ENCODE results near the gene PAFAH1B1. TPM values are rescaled to one million over a fixed set of nuclear protein-coding genes. Genes with fewer than 3 reads are reported as not detected.

Gene PAFAH1B1
- total and polyA plus RNA-seq, 10 of the 15 experiments (the other 5 are each of a cell fraction or from before 2014, with no cell fraction given), result 28.9 to 107 (median 49.1) TPM

DNA sequence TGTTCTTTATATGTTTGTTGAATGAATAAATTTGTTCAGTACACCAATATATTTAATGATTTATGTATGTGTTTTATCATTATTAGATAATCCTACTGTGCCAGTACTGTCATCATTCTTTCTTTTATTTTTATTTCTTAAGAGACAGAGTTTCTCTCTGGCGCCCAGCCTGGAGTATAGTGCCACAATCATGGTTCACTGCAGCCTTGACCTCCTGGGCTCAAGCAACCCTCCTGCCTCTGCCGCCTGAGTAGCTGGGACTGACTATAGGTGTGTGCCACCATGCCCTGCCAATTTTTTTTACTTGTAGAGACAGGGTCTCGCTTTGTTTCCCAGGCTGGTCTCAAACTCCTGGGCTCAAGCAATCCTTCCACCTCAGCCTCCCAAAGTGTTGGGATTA, 41.8 kb downstream of the PAFAH1B1 start:
- Histone ChIP-seq H3K4me2 (ENCODE audit: control insufficient read depth, insufficient read depth) (no peak overlapping the region), H3K4me1 (ENCODE audit: control insufficient read depth, insufficient read depth, low read length) (0 out of 2 replicates have a peak, but pooled peaks cover 6% of the 10 kb centered on the region), H3K27me3 (replicated peaks in 1 of 2; ENCODE audit: control insufficient read depth in 2 of 2, insufficient read depth in 2 of 2, low read length in 1 of 2) (no peaks in the 10 kb centered on the region), H3K79me2 (ENCODE audit: control insufficient read depth, insufficient read depth, low read length) (peaks cover 66% of the 10 kb centered on the region), H3K9me3 (replicated peaks; ENCODE audit: control insufficient read depth, insufficient read depth, low read length) (no peaks in the 10 kb centered on the region; the same call in 2 of the 3 replicates), H3K36me3 (ENCODE audit: control insufficient read depth in 2 of 2, insufficient read depth in 2 of 2, low read length in 1 of 2) (peaks cover 4 to 28% of the 10 kb centered on the region in 2 experiments; a peak in 3 of 4 replicates), H3K4me3 (no peak overlapping the region), H2AFZ (ENCODE audit: control insufficient read depth, low read depth, low read length) (no peak overlapping the region), H3K27ac (ENCODE audit: control insufficient read depth, insufficient read depth) (no peak overlapping the region), H3K9ac (ENCODE audit: control insufficient read depth, insufficient read depth, low read length) (no peak overlapping the region), H4K20me1 (ENCODE audit: control insufficient read depth, insufficient read depth) (no peaks in the 10 kb centered on the region)
- TF ChIP-seq, protein P1, sequence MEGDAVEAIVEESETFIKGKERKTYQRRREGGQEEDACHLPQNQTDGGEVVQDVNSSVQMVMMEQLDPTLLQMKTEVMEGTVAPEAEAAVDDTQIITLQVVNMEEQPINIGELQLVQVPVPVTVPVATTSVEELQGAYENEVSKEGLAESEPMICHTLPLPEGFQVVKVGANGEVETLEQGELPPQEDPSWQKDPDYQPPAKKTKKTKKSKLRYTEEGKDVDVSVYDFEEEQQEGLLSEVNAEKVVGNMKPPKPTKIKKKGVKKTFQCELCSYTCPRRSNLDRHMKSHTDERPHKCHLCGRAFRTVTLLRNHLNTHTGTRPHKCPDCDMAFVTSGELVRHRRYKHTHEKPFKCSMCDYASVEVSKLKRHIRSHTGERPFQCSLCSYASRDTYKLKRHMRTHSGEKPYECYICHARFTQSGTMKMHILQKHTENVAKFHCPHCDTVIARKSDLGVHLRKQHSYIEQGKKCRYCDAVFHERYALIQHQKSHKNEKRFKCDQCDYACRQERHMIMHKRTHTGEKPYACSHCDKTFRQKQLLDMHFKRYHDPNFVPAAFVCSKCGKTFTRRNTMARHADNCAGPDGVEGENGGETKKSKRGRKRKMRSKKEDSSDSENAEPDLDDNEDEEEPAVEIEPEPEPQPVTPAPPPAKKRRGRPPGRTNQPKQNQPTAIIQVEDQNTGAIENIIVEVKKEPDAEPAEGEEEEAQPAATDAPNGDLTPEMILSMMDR (IDR thresholded peaks at IDR 0.05 in 2 of 3, conservative IDR thresholded peaks at IDR 0.05 in 1 of 3; ENCODE audit: control insufficient read depth in 2 of 3, extremely low read depth in 1 of 3, insufficient read depth in 1 of 3, low read depth in 3 of 3, low read length in 3 of 3), result no peak
- intact Hi-C loops (cut with micrococcal nuclease; ENCODE audit: unreplicated experiment) (no loop called here), in situ Hi-C loops (cut with MboI) (no loop called here)
- WGBS (ENCODE audit: insufficient coverage, insufficient replicate concordance, low lambda C conversion rate, missing lambda C conversion rate), result 75% methylated on average over 3 of the region's 3 CpGs
- FAIRE-seq, result no peak
- RAD21 ChIA-PET (ENCODE audit: unreplicated experiment), result no interaction called here
- CTCF ChIA-PET, result interaction anchor here (1.6 kb wide), 1 partner anchor 219 kb away, joined by 4 read pairs; no protein-coding TSS in a partner anchor
- BruUV-seq (replicated peaks), result no TSS peak
- POLR2A ChIA-PET, result no interaction called here
- SMC1A ChIA-PET (ENCODE audit: uncharacterized antibody, unreplicated experiment), result interaction anchor here (0.8 kb wide), 1 partner anchor 21 kb away, joined by 3 read pairs; no protein-coding TSS in a partner anchor
- ATAC-seq, result no peak
- DNase-seq (ENCODE audit: low read depth, low spot score), result no peak

DNA sequence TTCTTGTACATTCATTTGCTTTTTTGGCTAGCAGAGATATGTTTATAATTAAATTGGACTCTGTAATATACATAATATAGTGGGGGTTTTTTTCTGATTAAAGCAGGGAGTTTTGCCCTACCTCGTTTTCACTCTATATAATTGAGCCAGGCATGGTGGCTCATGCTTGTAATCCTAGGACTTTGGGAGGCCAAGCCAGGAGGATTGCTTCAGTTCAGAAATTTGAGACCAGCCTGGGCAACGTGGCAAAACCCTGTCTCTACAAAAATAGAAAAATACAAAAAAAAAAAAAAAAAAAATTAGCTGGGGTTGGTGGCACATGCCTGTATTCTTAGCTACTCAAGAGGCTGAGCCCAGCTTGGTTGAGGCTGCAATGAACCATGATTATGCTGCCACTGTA, 42.2 kb downstream of the PAFAH1B1 start:
- WGBS (ENCODE audit: insufficient coverage, insufficient replicate concordance, low lambda C conversion rate, missing lambda C conversion rate), result 19% methylated on average over 2 of the region's 2 CpGs
- no peak overlapping the region for H3K4me3 ChIP-seq
- H2AFZ ChIP-seq (ENCODE audit: control insufficient read depth, low read depth, low read length), result no peak overlapping the region
- H3K4me2 ChIP-seq (ENCODE audit: control insufficient read depth, insufficient read depth), result no peak overlapping the region
- intact Hi-C loops (cut with micrococcal nuclease; ENCODE audit: unreplicated experiment) (no loop called here), in situ Hi-C loops (cut with MboI) (no loop called here)
- H3K36me3 ChIP-seq (ENCODE audit: control insufficient read depth in 2 of 2, insufficient read depth in 2 of 2, low read length in 1 of 2), result peaks cover 4 to 28% of the 10 kb centered on the region in 2 experiments
- FAIRE-seq (no peak), ATAC-seq (no peak), DNase-seq (ENCODE audit: low read depth, low spot score) (no peak)
- H3K9me3 ChIP-seq (replicated peaks; ENCODE audit: control insufficient read depth, insufficient read depth, low read length), result no peaks in the 10 kb centered on the region; the same call in 2 of the 3 replicates
- RAD21 ChIA-PET (ENCODE audit: unreplicated experiment), result interaction anchor here (0.9 kb wide), 1 partner anchor 43 kb away, joined by 3 read pairs; no protein-coding TSS in a partner anchor
- no peaks in the 10 kb centered on the region for H3K27me3 ChIP-seq (replicated peaks in 1 of 2; ENCODE audit: control insufficient read depth in 2 of 2, insufficient read depth in 2 of 2, low read length in 1 of 2)
- H3K27ac ChIP-seq (ENCODE audit: control insufficient read depth, insufficient read depth), result no peak overlapping the region
- H4K20me1 ChIP-seq (ENCODE audit: control insufficient read depth, insufficient read depth), result no peaks in the 10 kb centered on the region
- POLR2A ChIA-PET, result no interaction called here
- peaks cover 62% of the 10 kb centered on the region for H3K79me2 ChIP-seq (ENCODE audit: control insufficient read depth, insufficient read depth, low read length)
- TF ChIP-seq BHLHE40 (IDR thresholded peaks at IDR 0.05; ENCODE audit: borderline replicate concordance in 1 of 2, low read depth in 2 of 2, low read length in 1 of 2) (no peak), POU2F2 (IDR thresholded peaks at IDR 0.05; ENCODE audit: borderline replicate concordance, low read depth, low read length) (no peak), NFYB (IDR thresholded peaks at IDR 0.05; ENCODE audit: insufficient read depth, low read depth, low read length) (no peak), IKZF1 (conservative IDR thresholded peaks at IDR 0.05) (no peak)
- TF ChIP-seq, protein P2, sequence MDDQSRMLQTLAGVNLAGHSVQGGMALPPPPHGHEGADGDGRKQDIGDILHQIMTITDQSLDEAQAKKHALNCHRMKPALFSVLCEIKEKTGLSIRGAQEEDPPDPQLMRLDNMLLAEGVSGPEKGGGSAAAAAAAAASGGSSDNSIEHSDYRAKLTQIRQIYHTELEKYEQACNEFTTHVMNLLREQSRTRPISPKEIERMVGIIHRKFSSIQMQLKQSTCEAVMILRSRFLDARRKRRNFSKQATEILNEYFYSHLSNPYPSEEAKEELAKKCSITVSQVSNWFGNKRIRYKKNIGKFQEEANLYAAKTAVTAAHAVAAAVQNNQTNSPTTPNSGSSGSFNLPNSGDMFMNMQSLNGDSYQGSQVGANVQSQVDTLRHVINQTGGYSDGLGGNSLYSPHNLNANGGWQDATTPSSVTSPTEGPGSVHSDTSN (IDR thresholded peaks at IDR 0.05; ENCODE audit: insufficient replicate concordance, low read depth, low read length), result no peak
- TF ChIP-seq, protein P3, sequence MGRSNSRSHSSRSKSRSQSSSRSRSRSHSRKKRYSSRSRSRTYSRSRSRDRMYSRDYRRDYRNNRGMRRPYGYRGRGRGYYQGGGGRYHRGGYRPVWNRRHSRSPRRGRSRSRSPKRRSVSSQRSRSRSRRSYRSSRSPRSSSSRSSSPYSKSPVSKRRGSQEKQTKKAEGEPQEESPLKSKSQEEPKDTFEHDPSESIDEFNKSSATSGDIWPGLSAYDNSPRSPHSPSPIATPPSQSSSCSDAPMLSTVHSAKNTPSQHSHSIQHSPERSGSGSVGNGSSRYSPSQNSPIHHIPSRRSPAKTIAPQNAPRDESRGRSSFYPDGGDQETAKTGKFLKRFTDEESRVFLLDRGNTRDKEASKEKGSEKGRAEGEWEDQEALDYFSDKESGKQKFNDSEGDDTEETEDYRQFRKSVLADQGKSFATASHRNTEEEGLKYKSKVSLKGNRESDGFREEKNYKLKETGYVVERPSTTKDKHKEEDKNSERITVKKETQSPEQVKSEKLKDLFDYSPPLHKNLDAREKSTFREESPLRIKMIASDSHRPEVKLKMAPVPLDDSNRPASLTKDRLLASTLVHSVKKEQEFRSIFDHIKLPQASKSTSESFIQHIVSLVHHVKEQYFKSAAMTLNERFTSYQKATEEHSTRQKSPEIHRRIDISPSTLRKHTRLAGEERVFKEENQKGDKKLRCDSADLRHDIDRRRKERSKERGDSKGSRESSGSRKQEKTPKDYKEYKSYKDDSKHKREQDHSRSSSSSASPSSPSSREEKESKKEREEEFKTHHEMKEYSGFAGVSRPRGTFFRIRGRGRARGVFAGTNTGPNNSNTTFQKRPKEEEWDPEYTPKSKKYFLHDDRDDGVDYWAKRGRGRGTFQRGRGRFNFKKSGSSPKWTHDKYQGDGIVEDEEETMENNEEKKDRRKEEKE (IDR thresholded peaks at IDR 0.05), result no peak
- 0 out of 2 replicates have a peak, but pooled peaks cover 6% of the 10 kb centered on the region for H3K4me1 ChIP-seq (ENCODE audit: control insufficient read depth, insufficient read depth, low read length)
- CTCF ChIA-PET, result interaction anchor here (1.6 kb wide), 1 partner anchor 220 kb away, joined by 4 read pairs; no protein-coding TSS in a partner anchor
- BruUV-seq (replicated peaks), result no TSS peak
- no peak overlapping the region for H3K9ac ChIP-seq (ENCODE audit: control insufficient read depth, insufficient read depth, low read length)
- SMC1A ChIA-PET (ENCODE audit: uncharacterized antibody, unreplicated experiment), result interaction anchor here (0.8 to 1.1 kb wide), 2 partner anchors 10 to 20 kb away, joined by 3 read pairs; no protein-coding TSS in a partner anchor
